HCT116 (cell line): Measurements from ENCODE around the gene ZNF674. TPM values are rescaled to one million over a fixed set of nuclear protein-coding genes. Genes with fewer than 3 reads are reported as not detected.
"Not testable (repeated sequence)": the region's sequence is repeated elsewhere in the genome, so short reads cannot be mapped to it uniquely, and the experiment has no call there.

Source experiments
- ATAC-seq: fragments of 200-7000 bp; cut with Tn5 transposase; 2 replicates; pipeline ENCODE4 v1.9.1; 2020; ENCODE audit warnings: mild to moderate bottlenecking, moderate library complexity
- BruUV-seq: library from RNA; stranded (reverse); fragments of 400-500 nt; replicated peaks from 2 replicates; lab custom pipeline; 2021; lab: Mats Ljungman, UMichigan
- CTCF ChIA-PET: fragments of 300-600 bp; sonication (Branson Sonifier 250); formaldehyde crosslinking; loops from one replicate; lab custom pipeline; 2021; ENCODE audit warnings: antibody characterized with exemption; lab: Charles Lee
- POLR2A ChIA-PET: fragments of 300-600, 350-600 bp; sonication (Branson Sonifier 250); formaldehyde crosslinking; loops from one replicate; lab custom pipeline; 2021; ENCODE audit warnings: antibody characterized with exemption; lab: Charles Lee
- RAD21 ChIA-PET, 2 experiments: fragments of 300-600 bp; sonication (Branson Sonifier 250); formaldehyde crosslinking; loops; one replicate each; lab custom pipeline; 2023; ENCODE audit warnings: low total read pairs in 2 of 2; ENCODE audit not compliant: uncharacterized antibody in 2 of 2, unreplicated experiment in 2 of 2, low non-redundant PET in 1 of 2; lab: Charles Lee
- DNase-seq: peaks from one replicate; pipeline ENCODE4 v3.0.0-alpha.2; 2010; ENCODE audit warnings: low read depth, low spot score
- H2AFZ ChIP-seq: fragments of 200-600 bp; shearing (Covaris generic), sonication (generic); 2 replicates; pipeline ENCODE4 v1.6.1; 2017; ENCODE audit warnings: low read depth, mixed run types, mixed read lengths, antibody characterized with exemption, low read length; ENCODE audit not compliant: poor library complexity, severe bottlenecking
- H3K27ac ChIP-seq: 2 replicates; pipeline ENCODE4 v1.5.1; 2012; ENCODE audit warnings: low read depth, low read length
- H3K27me3 ChIP-seq: fragments of 200-600 bp; sonication (generic); 2 replicates; pipeline ENCODE4 v1.6.1; 2016; ENCODE audit warnings: mixed run types, low read length, mixed read lengths; ENCODE audit not compliant: insufficient read depth
- H3K36me3 ChIP-seq, 2 experiments: fragments of 200-500 bp in 1 of 2; fragments of 200-600 bp in 1 of 2; sonication (Bioruptor generic) in 1 of 2; sonication (generic) in 1 of 2; 2 replicates each; pipeline versions ENCODE4 v1.5.1 to v1.6.1; 2014 to 2016; ENCODE audit warnings: low read length in 2 of 2, inconsistent platforms in 1 of 2, mixed read lengths in 1 of 2, mixed run types in 1 of 2; ENCODE audit not compliant: insufficient read depth in 2 of 2, control insufficient read depth in 1 of 2
- H3K4me1 ChIP-seq, 2 experiments: fragments of 200-600 bp in 1 of 2; sonication (generic) in 1 of 2; 2 replicates each; pipeline versions ENCODE4 v1.5.1 to v1.6.1; 2012 to 2017; ENCODE audit warnings: low read length in 2 of 2, inconsistent platforms in 1 of 2, mild to moderate bottlenecking in 1 of 2, mixed read lengths in 1 of 2, mixed run types in 1 of 2, moderate library complexity in 1 of 2; ENCODE audit not compliant: insufficient read depth in 2 of 2, control insufficient read depth in 1 of 2
- H3K4me2 ChIP-seq: fragments of 200-600 bp; sonication (generic); 2 replicates; pipeline ENCODE4 v1.6.1; 2017; ENCODE audit warnings: mixed run types, low read length, mixed read lengths
- H3K4me3 ChIP-seq, 2 experiments: fragments of 200-600 bp in 1 of 2; sonication (generic) in 1 of 2; replicated peaks in 1 of 2; 2 replicates each; pipeline ENCODE4 v1.5.1; 2011 to 2016; ENCODE audit warnings: low read length in 2 of 2, control low read depth in 1 of 2, low read depth in 1 of 2, mild to moderate bottlenecking in 1 of 2, mixed read lengths in 1 of 2, mixed run types in 1 of 2
- H3K79me2 ChIP-seq: fragments of 200-600 bp; sonication (generic); 2 replicates; pipeline ENCODE4 v1.6.1; 2017; ENCODE audit warnings: mild to moderate bottlenecking, mixed run types, low read length, moderate library complexity, mixed read lengths; ENCODE audit not compliant: insufficient read depth
- H3K9ac ChIP-seq: fragments of 200-600 bp; sonication (generic); 2 replicates; pipeline ENCODE4 v1.6.1; 2016; ENCODE audit warnings: low read length, mixed read lengths
- H3K9me2 ChIP-seq: fragments of 200-600 bp; sonication (generic), shearing (Covaris generic); 2 replicates; pipeline ENCODE4 v1.6.1; 2017; ENCODE audit warnings: mixed run types, mild to moderate bottlenecking, moderate library complexity; ENCODE audit not compliant: insufficient read depth
- H3K9me3 ChIP-seq, 2 experiments: fragments of 200-500 bp in 1 of 2; fragments of 200-600 bp in 1 of 2; sonication (Bioruptor generic) in 1 of 2; sonication (generic) in 1 of 2; 2 replicates each; pipeline ENCODE4 v1.6.1; 2014 to 2017; ENCODE audit warnings: low read length in 2 of 2, mixed read lengths in 2 of 2, inconsistent platforms in 1 of 2, low read depth in 1 of 2, mild to moderate bottlenecking in 1 of 2, mixed run types in 1 of 2, moderate library complexity in 1 of 2; ENCODE audit not compliant: control insufficient read depth in 1 of 2, insufficient read depth in 1 of 2
- H4K20me1 ChIP-seq: fragments of 200-600 bp; sonication (generic), shearing (Covaris generic); 2 replicates; pipeline ENCODE4 v1.6.1; 2017; ENCODE audit warnings: mixed run types, mild to moderate bottlenecking, moderate library complexity; ENCODE audit not compliant: insufficient read depth
- ATF3 ChIP-seq: IDR thresholded peaks from 2 replicates; pipeline ENCODE4 v1.6.1; 2012
- CBX3 ChIP-seq: IDR thresholded peaks from 2 replicates; pipeline ENCODE4 v1.6.1; 2012; ENCODE audit warnings: low read depth
- CEBPB ChIP-seq: IDR thresholded peaks from 2 replicates; pipeline ENCODE4 v1.6.1; 2012; ENCODE audit warnings: low read depth
- EGR1 ChIP-seq: IDR thresholded peaks from 2 replicates; pipeline ENCODE4 v1.6.1; 2012; ENCODE audit warnings: low read depth
- ELF1 ChIP-seq: IDR thresholded peaks from 2 replicates; pipeline ENCODE4 v1.6.1; 2012; ENCODE audit warnings: low read depth, borderline replicate concordance
- EZH2 ChIP-seq: fragments of 200-600 bp; sonication (generic); IDR thresholded peaks from 2 replicates; pipeline ENCODE4 v1.6.1; 2017; ENCODE audit warnings: antibody characterized with exemption, mixed run types
- EZH2phosphoT487 ChIP-seq: fragments of 200-600 bp; IDR thresholded peaks from 2 replicates; pipeline ENCODE4 v1.6.1; 2018; ENCODE audit warnings: antibody characterized with exemption, borderline replicate concordance
- FOSL1 ChIP-seq: IDR thresholded peaks from 2 replicates; pipeline ENCODE4 v1.6.1; 2012; ENCODE audit warnings: low read depth
- JUND ChIP-seq: IDR thresholded peaks from 2 replicates; pipeline ENCODE4 v1.6.1; 2012
- MAX ChIP-seq: IDR thresholded peaks from 2 replicates; pipeline ENCODE4 v1.6.1; 2012
- POLR2A ChIP-seq: IDR thresholded peaks from 2 replicates; pipeline ENCODE4 v1.7.0; 2011; ENCODE audit warnings: borderline replicate concordance; ENCODE audit not compliant: insufficient read depth, insufficient read length; ENCODE audit errors: extremely low read depth
- REST ChIP-seq: IDR thresholded peaks from 2 replicates; pipeline ENCODE4 v1.6.1; 2012; ENCODE audit warnings: low read depth
- SIN3A ChIP-seq: IDR thresholded peaks from 2 replicates; pipeline ENCODE4 v1.6.1; 2012; ENCODE audit warnings: low read depth
- SRF ChIP-seq: IDR thresholded peaks from 2 replicates; pipeline ENCODE4 v1.6.1; 2012; ENCODE audit warnings: low read depth
- TCF7L2 ChIP-seq: IDR thresholded peaks from 2 replicates; pipeline ENCODE4 v1.7.0; 2011; ENCODE audit warnings: borderline replicate concordance, inconsistent platforms; ENCODE audit not compliant: insufficient read depth, insufficient read length; ENCODE audit errors: extremely low read depth
- ZFX ChIP-seq: fragments of 450-650 bp; IDR thresholded peaks from 2 replicates; pipeline ENCODE4 v1.6.1; 2017
- ZNF274 ChIP-seq: fragments of 200-500 bp; sonication (Bioruptor generic); IDR thresholded peaks from 2 replicates; pipeline ENCODE4 v1.6.1; 2014; ENCODE audit warnings: mild to moderate bottlenecking, low read depth, low read length, inconsistent platforms
- intact Hi-C: fragments of 100-400 bp; cut with micrococcal nuclease; formaldehyde crosslinking; loops from 2 replicates; pipeline ENCODE4 v1.10.0; 2022
- total RNA-seq: library from RNA; stranded (reverse); gene quantifications from one replicate; pipeline ENCODE4 v1.2.1, GENCODE V29; 2021; ENCODE audit not compliant: unreplicated experiment

ZNF674 gene
- total RNA-seq, 1 experiment from 2014 or later: 5.2 TPM

GRCh38 chrX:46531442-46531841, 13.8 kb downstream of the ZNF674 start:
- ChIA-PET POLR2A (no interaction called here), CTCF (no interaction called here), RAD21 (no interaction called here)
- Histone ChIP-seq H3K9ac (no peak overlapping the region), H3K9me2 (no peaks in the 10 kb centered on the region), H2AFZ (no peak overlapping the region), H3K9me3 (no peaks in the 10 kb centered on the region), H3K4me1 (no peaks in the 10 kb centered on the region; a peak in 1 of 4 replicates), H3K4me3 (no peak overlapping the region), H3K4me2 (no peak overlapping the region), H3K27ac (no peak overlapping the region), H3K36me3 (no peaks in the 10 kb centered on the region), H4K20me1 (no peaks in the 10 kb centered on the region), H3K79me2 (no peaks in the 10 kb centered on the region), H3K27me3 (no peaks in the 10 kb centered on the region)
- no peak for DNase-seq
- intact Hi-C loops: no loop called here
- ATAC-seq: no peak
- TF ChIP-seq ZNF274 (no peak), CEBPB (no peak), ELF1 (no peak), JUND (no peak), ATF3 (no peak), TCF7L2 (no peak), MAX (no peak), EGR1 (no peak), EZH2phosphoT487 (no peak), EZH2 (no peak), SRF (no peak), FOSL1 (no peak), CBX3 (no peak), ZFX (no peak), SIN3A (no peak), REST (no peak), POLR2A (no peak)
- BruUV-seq: no TSS peak

- CTCF ChIA-PET: not testable (repeated sequence)
Measured at GRCh38 chrX:46530404-46530908, 14.8 kb downstream of the ZNF674 start.

More at GRCh38 chrX:46530404-46530908, 14.8 kb downstream of the ZNF674 start:
- BruUV-seq, H3K79me2 ChIP-seq, RAD21 ChIA-PET, H2AFZ ChIP-seq, H4K20me1 ChIP-seq, H3K4me3 ChIP-seq, H3K9me2 ChIP-seq, DNase-seq, H3K4me1 ChIP-seq, POLR2A ChIA-PET, H3K27ac ChIP-seq, intact Hi-C loops, ATAC-seq, H3K9me3 ChIP-seq, H3K36me3 ChIP-seq, H3K27me3 ChIP-seq, H3K4me2 ChIP-seq, H3K9ac ChIP-seq: not testable (repeated sequence)
